Measurements from ENCODE around the gene NXF1. TPM values are rescaled to one million over a fixed set of nuclear protein-coding genes. Genes with fewer than 3 reads are reported as not detected.

NXF1 gene
- total and polyA plus RNA-seq, 10 of the 15 experiments (the other 5 are each of a cell fraction or from before 2014, with no cell fraction given), result 20.7 to 84.9 (median 40.6) TPM

DNA sequence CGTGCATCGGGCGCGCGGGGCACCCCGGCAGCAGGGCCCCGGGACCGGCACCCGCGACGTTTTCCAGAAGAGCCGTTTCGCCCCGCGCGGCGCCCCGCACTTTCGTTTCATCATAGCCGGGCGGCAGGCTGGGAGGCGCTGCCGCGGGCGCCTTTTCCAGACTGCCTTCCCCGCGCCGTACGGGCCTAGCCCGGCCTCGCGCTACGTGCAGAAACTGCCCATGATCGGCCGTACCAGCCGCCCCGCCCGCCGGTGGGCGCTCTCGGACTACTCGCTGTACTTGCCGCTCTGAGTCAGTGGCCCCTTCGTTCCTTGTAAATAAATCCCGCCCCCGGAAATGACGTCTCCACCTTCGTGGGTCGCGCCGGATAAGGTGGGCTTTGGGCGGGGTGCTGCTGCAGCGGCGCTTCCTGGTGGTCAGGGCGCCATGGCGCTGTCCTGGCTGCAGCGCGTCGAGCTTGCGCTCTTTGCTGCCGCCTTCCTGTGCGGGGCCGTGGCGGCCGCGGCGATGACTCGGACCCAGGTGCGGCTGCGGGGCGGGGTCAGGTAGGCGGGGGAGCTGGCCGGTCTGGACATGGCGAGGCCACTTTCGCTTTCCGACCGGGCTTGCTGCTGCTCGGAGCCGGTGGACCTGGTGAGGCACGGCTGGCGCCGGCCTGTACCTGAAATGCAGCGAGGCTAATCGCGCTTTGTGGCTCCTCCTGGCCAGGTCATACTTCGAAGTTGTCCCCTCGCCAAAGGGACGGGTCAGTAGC lies 18.1 kb downstream of the NXF1 start, which contains the start of gene TMEM179B (continued):
- TF ChIP-seq ESRRA (IDR thresholded peaks at IDR 0.05; ENCODE audit: low read length) (no peak), ASH2L (IDR thresholded peaks at IDR 0.05; ENCODE audit: borderline replicate concordance, low read depth) (peak; percentile 51; the same call in 1 of the 2 replicates), PML (IDR thresholded peaks at IDR 0.05; ENCODE audit: low read length) (peak; percentile 98), ZSCAN29 (IDR thresholded peaks at IDR 0.05) (0 out of 2 replicates have a peak, but pooled peaks have one; percentile 53), MXI1 (IDR thresholded peaks at IDR 0.05; ENCODE audit: low read depth, low read length) (peak; percentile 92), SMARCA5 (IDR thresholded peaks at IDR 0.05) (no peak), RELA (IDR thresholded peaks at IDR 0.05; ENCODE audit: borderline replicate concordance, partially characterized antibody) (peak; percentile 33), RCOR1 (conservative IDR thresholded peaks at IDR 0.05; ENCODE audit: low read depth, low read length) (0 out of 2 replicates have a peak, but pooled peaks have one; percentile 67), IKZF2 (IDR thresholded peaks at IDR 0.05) (no peak; a peak in 1 of 4 replicates), CBX3 (IDR thresholded peaks at IDR 0.05; ENCODE audit: borderline replicate concordance, low read depth) (no peak), MYB (IDR thresholded peaks at IDR 0.05; ENCODE audit: borderline replicate concordance, low read depth, low read length) (no peak), SRF (IDR thresholded peaks at IDR 0.05; ENCODE audit: low read depth in 2 of 2, low read length in 2 of 2) (no peak), NRF1 (conservative IDR thresholded peaks at IDR 0.05; ENCODE audit: low read depth, low read length) (no peak), TCF3 (IDR thresholded peaks at IDR 0.05; ENCODE audit: borderline replicate concordance, insufficient read depth, low read depth, low read length) (peak; percentile 59), RB1 (IDR thresholded peaks at IDR 0.05; ENCODE audit: borderline replicate concordance) (peak; percentile 28; the same call in 1 of the 2 replicates), SUZ12 (IDR thresholded peaks at IDR 0.05; ENCODE audit: unreplicated experiment) (no peak)
- TF ChIP-seq, protein P1, sequence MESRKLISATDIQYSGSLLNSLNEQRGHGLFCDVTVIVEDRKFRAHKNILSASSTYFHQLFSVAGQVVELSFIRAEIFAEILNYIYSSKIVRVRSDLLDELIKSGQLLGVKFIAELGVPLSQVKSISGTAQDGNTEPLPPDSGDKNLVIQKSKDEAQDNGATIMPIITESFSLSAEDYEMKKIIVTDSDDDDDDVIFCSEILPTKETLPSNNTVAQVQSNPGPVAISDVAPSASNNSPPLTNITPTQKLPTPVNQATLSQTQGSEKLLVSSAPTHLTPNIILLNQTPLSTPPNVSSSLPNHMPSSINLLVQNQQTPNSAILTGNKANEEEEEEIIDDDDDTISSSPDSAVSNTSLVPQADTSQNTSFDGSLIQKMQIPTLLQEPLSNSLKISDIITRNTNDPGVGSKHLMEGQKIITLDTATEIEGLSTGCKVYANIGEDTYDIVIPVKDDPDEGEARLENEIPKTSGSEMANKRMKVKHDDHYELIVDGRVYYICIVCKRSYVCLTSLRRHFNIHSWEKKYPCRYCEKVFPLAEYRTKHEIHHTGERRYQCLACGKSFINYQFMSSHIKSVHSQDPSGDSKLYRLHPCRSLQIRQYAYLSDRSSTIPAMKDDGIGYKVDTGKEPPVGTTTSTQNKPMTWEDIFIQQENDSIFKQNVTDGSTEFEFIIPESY (IDR thresholded peaks at IDR 0.05), result no peak
- TF ChIP-seq, protein P2, sequence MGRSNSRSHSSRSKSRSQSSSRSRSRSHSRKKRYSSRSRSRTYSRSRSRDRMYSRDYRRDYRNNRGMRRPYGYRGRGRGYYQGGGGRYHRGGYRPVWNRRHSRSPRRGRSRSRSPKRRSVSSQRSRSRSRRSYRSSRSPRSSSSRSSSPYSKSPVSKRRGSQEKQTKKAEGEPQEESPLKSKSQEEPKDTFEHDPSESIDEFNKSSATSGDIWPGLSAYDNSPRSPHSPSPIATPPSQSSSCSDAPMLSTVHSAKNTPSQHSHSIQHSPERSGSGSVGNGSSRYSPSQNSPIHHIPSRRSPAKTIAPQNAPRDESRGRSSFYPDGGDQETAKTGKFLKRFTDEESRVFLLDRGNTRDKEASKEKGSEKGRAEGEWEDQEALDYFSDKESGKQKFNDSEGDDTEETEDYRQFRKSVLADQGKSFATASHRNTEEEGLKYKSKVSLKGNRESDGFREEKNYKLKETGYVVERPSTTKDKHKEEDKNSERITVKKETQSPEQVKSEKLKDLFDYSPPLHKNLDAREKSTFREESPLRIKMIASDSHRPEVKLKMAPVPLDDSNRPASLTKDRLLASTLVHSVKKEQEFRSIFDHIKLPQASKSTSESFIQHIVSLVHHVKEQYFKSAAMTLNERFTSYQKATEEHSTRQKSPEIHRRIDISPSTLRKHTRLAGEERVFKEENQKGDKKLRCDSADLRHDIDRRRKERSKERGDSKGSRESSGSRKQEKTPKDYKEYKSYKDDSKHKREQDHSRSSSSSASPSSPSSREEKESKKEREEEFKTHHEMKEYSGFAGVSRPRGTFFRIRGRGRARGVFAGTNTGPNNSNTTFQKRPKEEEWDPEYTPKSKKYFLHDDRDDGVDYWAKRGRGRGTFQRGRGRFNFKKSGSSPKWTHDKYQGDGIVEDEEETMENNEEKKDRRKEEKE (IDR thresholded peaks at IDR 0.05), result no peak
- TF ChIP-seq, protein P3, sequence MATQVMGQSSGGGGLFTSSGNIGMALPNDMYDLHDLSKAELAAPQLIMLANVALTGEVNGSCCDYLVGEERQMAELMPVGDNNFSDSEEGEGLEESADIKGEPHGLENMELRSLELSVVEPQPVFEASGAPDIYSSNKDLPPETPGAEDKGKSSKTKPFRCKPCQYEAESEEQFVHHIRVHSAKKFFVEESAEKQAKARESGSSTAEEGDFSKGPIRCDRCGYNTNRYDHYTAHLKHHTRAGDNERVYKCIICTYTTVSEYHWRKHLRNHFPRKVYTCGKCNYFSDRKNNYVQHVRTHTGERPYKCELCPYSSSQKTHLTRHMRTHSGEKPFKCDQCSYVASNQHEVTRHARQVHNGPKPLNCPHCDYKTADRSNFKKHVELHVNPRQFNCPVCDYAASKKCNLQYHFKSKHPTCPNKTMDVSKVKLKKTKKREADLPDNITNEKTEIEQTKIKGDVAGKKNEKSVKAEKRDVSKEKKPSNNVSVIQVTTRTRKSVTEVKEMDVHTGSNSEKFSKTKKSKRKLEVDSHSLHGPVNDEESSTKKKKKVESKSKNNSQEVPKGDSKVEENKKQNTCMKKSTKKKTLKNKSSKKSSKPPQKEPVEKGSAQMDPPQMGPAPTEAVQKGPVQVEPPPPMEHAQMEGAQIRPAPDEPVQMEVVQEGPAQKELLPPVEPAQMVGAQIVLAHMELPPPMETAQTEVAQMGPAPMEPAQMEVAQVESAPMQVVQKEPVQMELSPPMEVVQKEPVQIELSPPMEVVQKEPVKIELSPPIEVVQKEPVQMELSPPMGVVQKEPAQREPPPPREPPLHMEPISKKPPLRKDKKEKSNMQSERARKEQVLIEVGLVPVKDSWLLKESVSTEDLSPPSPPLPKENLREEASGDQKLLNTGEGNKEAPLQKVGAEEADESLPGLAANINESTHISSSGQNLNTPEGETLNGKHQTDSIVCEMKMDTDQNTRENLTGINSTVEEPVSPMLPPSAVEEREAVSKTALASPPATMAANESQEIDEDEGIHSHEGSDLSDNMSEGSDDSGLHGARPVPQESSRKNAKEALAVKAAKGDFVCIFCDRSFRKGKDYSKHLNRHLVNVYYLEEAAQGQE (IDR thresholded peaks at IDR 0.05; ENCODE audit: low read depth, low read length), result 0 out of 2 replicates have a peak, but pooled peaks have one; percentile 37
- TF ChIP-seq, protein P4, sequence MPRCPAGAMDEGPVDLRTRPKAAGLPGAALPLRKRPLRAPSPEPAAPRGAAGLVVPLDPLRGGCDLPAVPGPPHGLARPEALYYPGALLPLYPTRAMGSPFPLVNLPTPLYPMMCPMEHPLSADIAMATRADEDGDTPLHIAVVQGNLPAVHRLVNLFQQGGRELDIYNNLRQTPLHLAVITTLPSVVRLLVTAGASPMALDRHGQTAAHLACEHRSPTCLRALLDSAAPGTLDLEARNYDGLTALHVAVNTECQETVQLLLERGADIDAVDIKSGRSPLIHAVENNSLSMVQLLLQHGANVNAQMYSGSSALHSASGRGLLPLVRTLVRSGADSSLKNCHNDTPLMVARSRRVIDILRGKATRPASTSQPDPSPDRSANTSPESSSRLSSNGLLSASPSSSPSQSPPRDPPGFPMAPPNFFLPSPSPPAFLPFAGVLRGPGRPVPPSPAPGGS (IDR thresholded peaks at IDR 0.05; ENCODE audit: borderline replicate concordance, insufficient read depth, low read depth, low read length, poor library complexity, severe bottlenecking), result peak; percentile 73
